Esophagus muscularis mucosa (tissue), 3 donors: ENCODE results near the gene PHOSPHO2.

Experiments
- POLR2A ChIP-seq: fragments of 450-650 bp; IDR thresholded peaks from one replicate; pipeline ENCODE4 v1.6.1; 2017; ENCODE audit warnings: antibody characterized with exemption, moderate library complexity, mild to moderate bottlenecking, low read depth
- POLR2AphosphoS5 ChIP-seq, 2 donors: sonication (generic); formaldehyde crosslinking; IDR thresholded peaks; one replicate each; pipeline ENCODE4 v1.6.1; 2017; ENCODE audit warnings: antibody characterized with exemption in 2 of 2
- TF ChIP-seq, protein P1 (sequence below), 3 experiments: fragments of 200-600 bp in 2 of 3; fragments of 450-650 bp in 1 of 3; sonication (generic) in 2 of 3; IDR thresholded peaks; one replicate each; pipeline ENCODE4 v1.5.1; 2017 to 2019; ENCODE audit warnings: antibody characterized with exemption in 3 of 3, mild to moderate bottlenecking in 2 of 3, moderate library complexity in 1 of 3

GRCh38 chr2:169746240-169746639, 52.0 kb downstream of the PHOSPHO2 start:
- TF ChIP-seq, protein P1, sequence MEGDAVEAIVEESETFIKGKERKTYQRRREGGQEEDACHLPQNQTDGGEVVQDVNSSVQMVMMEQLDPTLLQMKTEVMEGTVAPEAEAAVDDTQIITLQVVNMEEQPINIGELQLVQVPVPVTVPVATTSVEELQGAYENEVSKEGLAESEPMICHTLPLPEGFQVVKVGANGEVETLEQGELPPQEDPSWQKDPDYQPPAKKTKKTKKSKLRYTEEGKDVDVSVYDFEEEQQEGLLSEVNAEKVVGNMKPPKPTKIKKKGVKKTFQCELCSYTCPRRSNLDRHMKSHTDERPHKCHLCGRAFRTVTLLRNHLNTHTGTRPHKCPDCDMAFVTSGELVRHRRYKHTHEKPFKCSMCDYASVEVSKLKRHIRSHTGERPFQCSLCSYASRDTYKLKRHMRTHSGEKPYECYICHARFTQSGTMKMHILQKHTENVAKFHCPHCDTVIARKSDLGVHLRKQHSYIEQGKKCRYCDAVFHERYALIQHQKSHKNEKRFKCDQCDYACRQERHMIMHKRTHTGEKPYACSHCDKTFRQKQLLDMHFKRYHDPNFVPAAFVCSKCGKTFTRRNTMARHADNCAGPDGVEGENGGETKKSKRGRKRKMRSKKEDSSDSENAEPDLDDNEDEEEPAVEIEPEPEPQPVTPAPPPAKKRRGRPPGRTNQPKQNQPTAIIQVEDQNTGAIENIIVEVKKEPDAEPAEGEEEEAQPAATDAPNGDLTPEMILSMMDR (IDR thresholded peaks at IDR 0.05): no peak
- TF ChIP-seq POLR2A (no peak), POLR2AphosphoS5 (IDR thresholded peaks at IDR 0.05) (no peak)
